ENCODE measurements around the gene TXNDC11.

- TF ChIP-seq CTCF (IDR thresholded peaks at IDR 0.05) (no peak), POLR2A (IDR thresholded peaks at IDR 0.05) (no peak)
These were observed 20.2 kb downstream of the TXNDC11 start for GRCh38 chr16:11722468-11722808.

Data from lower leg skin (tissue), 3 donors.